GM23338 (cell line): ENCODE results near the gene EPS8. TPM values are rescaled to one million over a fixed set of nuclear protein-coding genes. Genes with fewer than 3 reads are reported as not detected.
A peak's percentile ranks its signal among the peaks of the same experiment; 100 is the strongest.

ENCODE experiments used
- ATAC-seq: fragments of 200-7000 bp; cut with Tn5 transposase; 3 replicates; pipeline ENCODE4 v1.9.1; 2020
- DNase-seq: peaks from one replicate; pipeline ENCODE4 v3.0.0-alpha.2; 2015; ENCODE audit warnings: low spot score
- H2AFZ ChIP-seq: fragments of 200-600 bp; sonication (generic); 2 replicates; pipeline ENCODE4 v1.8.0; 2016; ENCODE audit warnings: antibody characterized with exemption, mild to moderate bottlenecking, moderate library complexity
- H3F3A ChIP-seq: fragments of 200-600 bp; sonication (generic); replicated peaks from 2 replicates; pipeline ENCODE4 v1.8.0; 2017; ENCODE audit warnings: antibody characterized with exemption, mixed run types, low read depth
- H3K27ac ChIP-seq: fragments of 200-600 bp; sonication (generic); 2 replicates; pipeline ENCODE4 v1.6.1; 2016; ENCODE audit warnings: low read depth
- H3K27me3 ChIP-seq: fragments of 200-600 bp; sonication (generic); 2 replicates; pipeline ENCODE4 v1.8.0; 2016; ENCODE audit warnings: mild to moderate bottlenecking, mixed run types, moderate library complexity; ENCODE audit not compliant: insufficient read depth
- H3K36me3 ChIP-seq: fragments of 200-600 bp; sonication (generic); 2 replicates; pipeline ENCODE4 v1.8.0; 2016; ENCODE audit warnings: mild to moderate bottlenecking; ENCODE audit not compliant: insufficient read depth
- H3K4me1 ChIP-seq: fragments of 200-600 bp; sonication (generic); 2 replicates; pipeline ENCODE4 v1.8.0; 2016; ENCODE audit warnings: mild to moderate bottlenecking, moderate library complexity; ENCODE audit not compliant: insufficient read depth
- H3K4me2 ChIP-seq: fragments of 200-600 bp; sonication (generic); 2 replicates; pipeline ENCODE4 v1.7.1; 2017; ENCODE audit warnings: mixed run types
- H3K4me3 ChIP-seq: fragments of 200-600 bp; sonication (generic); 2 replicates; pipeline ENCODE4 v1.6.1; 2016; ENCODE audit warnings: mixed run types
- H3K79me2 ChIP-seq: fragments of 200-600 bp; sonication (generic); replicated peaks from 2 replicates; pipeline ENCODE4 v1.8.0; 2017; ENCODE audit warnings: mild to moderate bottlenecking; ENCODE audit not compliant: insufficient read depth
- H3K9me2 ChIP-seq: fragments of 200-600 bp; sonication (generic); 2 replicates; pipeline ENCODE4 v1.8.0; 2017; ENCODE audit not compliant: insufficient read depth
- H4K20me1 ChIP-seq: fragments of 200-600 bp; sonication (generic); replicated peaks from 2 replicates; pipeline ENCODE4 v1.8.0; 2017; ENCODE audit warnings: mild to moderate bottlenecking; ENCODE audit not compliant: insufficient read depth
- H3K27ac Mint-ChIP-seq: 2 replicates; pipeline ENCODE4 v1.8.0; 2020; ENCODE audit warnings: inconsistent platforms, mild to moderate bottlenecking, moderate library complexity, mixed read lengths
- H3K27me3 Mint-ChIP-seq: 3 replicates; pipeline ENCODE4 v1.8.0; 2022; ENCODE audit warnings: low read depth, mild to moderate bottlenecking, moderate library complexity, mixed read lengths, inconsistent platforms; ENCODE audit not compliant: insufficient read depth, poor library complexity
- H3K36me3 Mint-ChIP-seq: 3 replicates; pipeline ENCODE4 v1.8.0; 2021; ENCODE audit warnings: low read depth, mild to moderate bottlenecking, inconsistent platforms, moderate library complexity, mixed read lengths
- H3K4me1 Mint-ChIP-seq: 3 replicates; pipeline ENCODE4 v1.8.0; 2020; ENCODE audit warnings: mild to moderate bottlenecking, inconsistent platforms, mixed read lengths
- H3K4me3 Mint-ChIP-seq: 3 replicates; pipeline ENCODE4 v1.8.0; 2021; ENCODE audit warnings: moderate library complexity, mild to moderate bottlenecking, inconsistent platforms, mixed read lengths
- H3K9me3 Mint-ChIP-seq: 3 replicates; pipeline ENCODE4 v1.8.0; 2020; ENCODE audit warnings: moderate library complexity, mild to moderate bottlenecking, inconsistent platforms, mixed read lengths
- CREB1 ChIP-seq: fragments of 250-450 bp; sonication (Bioruptor Pico); IDR thresholded peaks from 2 replicates; pipeline ENCODE4 v1.5.0; 2020; ENCODE audit warnings: low read depth, mild to moderate bottlenecking, moderate library complexity
- CTCF ChIP-seq, 2 experiments: fragments of 200-600 bp in 1 of 2; sonication (generic) in 1 of 2; conservative IDR thresholded peaks; 2 replicates each; pipeline versions ENCODE4 v1.5.1 to v1.6.1; 2016 to 2017; ENCODE audit warnings: antibody characterized with exemption in 2 of 2, low read depth in 2 of 2, mild to moderate bottlenecking in 2 of 2, moderate library complexity in 1 of 2
- ETS1 ChIP-seq: IDR thresholded peaks from 2 replicates; pipeline ENCODE4 v1.6.1; 2016; ENCODE audit warnings: antibody characterized with exemption
- EZH2phosphoT487 ChIP-seq: fragments of 200-600 bp; sonication (generic); IDR thresholded peaks from one replicate; pipeline ENCODE4 v1.8.1; 2018; ENCODE audit warnings: antibody characterized with exemption; ENCODE audit not compliant: unreplicated experiment
- JUNB ChIP-seq: IDR thresholded peaks from one replicate; pipeline ENCODE4 v1.6.1; 2016; ENCODE audit warnings: antibody characterized with exemption; ENCODE audit not compliant: unreplicated experiment
- NANOG ChIP-seq: IDR thresholded peaks from 2 replicates; pipeline ENCODE4 v1.6.1; 2016; ENCODE audit warnings: antibody characterized with exemption, borderline replicate concordance
- REST ChIP-seq: IDR thresholded peaks from one replicate; pipeline ENCODE4 v1.6.1; 2018; ENCODE audit warnings: antibody characterized with exemption; ENCODE audit not compliant: unreplicated experiment
- STAT1 ChIP-seq: IDR thresholded peaks from one replicate; pipeline ENCODE4 v1.6.1; 2016; ENCODE audit warnings: antibody characterized with exemption; ENCODE audit not compliant: unreplicated experiment
- ZNF331 ChIP-seq: fragments of 250-450 bp; sonication (Bioruptor Pico); IDR thresholded peaks from 2 replicates; pipeline ENCODE4 v1.5.0; 2020; ENCODE audit warnings: low read depth, mild to moderate bottlenecking, moderate library complexity
- polyA plus RNA-seq: library from polyadenylated mRNA; unstranded; fragments of >200 nt; fragmentation: Nextera tagmentation; extraction: Ambion mirVana; gene quantifications from 2 replicates; pipeline ENCODE4 v1.2.1, GENCODE V29; 2016
- total RNA-seq: library from RNA; depleted of rRNA; stranded (reverse); fragments of >200 nt; shearing (Covaris generic); gene quantifications from 2 replicates; pipeline ENCODE4 v1.2.3, GENCODE V29; 2014

Gene EPS8
- total and polyA plus RNA-seq, 2 experiments from 2014 or later = 3.5 to 5.4 TPM

GRCh38 chr12:15829949-15830348 lies 40.8 kb upstream of the EPS8 start (continued):
- TF ChIP-seq STAT1 (no peak), CTCF (conservative IDR thresholded peaks at IDR 0.05; ENCODE audit: low read depth in 2 of 2) (no peak), REST (no peak), ZNF331 (CRISPR knock-in tag) (no peak), CREB1 (CRISPR knock-in tag) (no peak)

GRCh38 chr12:15829255-15829654 lies 40.1 kb upstream of the EPS8 start:
- Mint-ChIP-seq H3K4me3 (no peak overlapping the region), H3K27ac (no peak overlapping the region), H3K27me3 (peaks cover 1% of the 10 kb centered on the region), H3K36me3 (no peaks in the 10 kb centered on the region), H3K9me3 (no peaks in the 10 kb centered on the region), H3K4me1 (no peaks in the 10 kb centered on the region)
- no peaks in the 10 kb centered on the region for H3K9me2 ChIP-seq
- no peak overlapping the region for H3K4me3 ChIP-seq
- no peaks in the 10 kb centered on the region for H3K27me3 ChIP-seq
- DNase-seq (peak; percentile 7), ATAC-seq (no peak)
- H4K20me1 ChIP-seq = no peaks in the 10 kb centered on the region
- TF ChIP-seq JUNB = no peak
- no peak for TF ChIP-seq ETS1
- no peak for TF ChIP-seq NANOG
- no peak for TF ChIP-seq EZH2phosphoT487
- no peak for TF ChIP-seq ZNF331 (CRISPR knock-in tag)
- TF ChIP-seq REST = no peak
- no peak for TF ChIP-seq STAT1
- H3K4me1 ChIP-seq = no peaks in the 10 kb centered on the region
- no peaks in the 10 kb centered on the region for H3F3A ChIP-seq
- no peaks in the 10 kb centered on the region for H3K36me3 ChIP-seq
- H3K79me2 ChIP-seq = no peaks in the 10 kb centered on the region
- H2AFZ ChIP-seq = no peak overlapping the region
- H3K4me2 ChIP-seq = no peak overlapping the region
- no peak overlapping the region for H3K27ac ChIP-seq
